Uterus (tissue), 2 donors: Measurements from ENCODE around the gene CNPY1.

Experiments used
- POLR2A ChIP-seq, 2 donors: fragments of 450-650 bp; IDR thresholded peaks; one replicate each; pipeline ENCODE4 v1.6.1; 2016; ENCODE audit warnings: antibody characterized with exemption in 2 of 2, mild to moderate bottlenecking in 1 of 2, moderate library complexity in 1 of 2
- TF ChIP-seq, protein P1 (sequence below), 4 experiments: fragments of 200-600 bp in 2 of 4; fragments of 450-650 bp in 2 of 4; sonication (generic) in 2 of 4; IDR thresholded peaks; one replicate each; pipeline ENCODE4 v1.5.1; 2016 to 2019; ENCODE audit warnings: antibody characterized with exemption in 4 of 4, mild to moderate bottlenecking in 2 of 4, moderate library complexity in 1 of 4

- TF ChIP-seq, protein P1, sequence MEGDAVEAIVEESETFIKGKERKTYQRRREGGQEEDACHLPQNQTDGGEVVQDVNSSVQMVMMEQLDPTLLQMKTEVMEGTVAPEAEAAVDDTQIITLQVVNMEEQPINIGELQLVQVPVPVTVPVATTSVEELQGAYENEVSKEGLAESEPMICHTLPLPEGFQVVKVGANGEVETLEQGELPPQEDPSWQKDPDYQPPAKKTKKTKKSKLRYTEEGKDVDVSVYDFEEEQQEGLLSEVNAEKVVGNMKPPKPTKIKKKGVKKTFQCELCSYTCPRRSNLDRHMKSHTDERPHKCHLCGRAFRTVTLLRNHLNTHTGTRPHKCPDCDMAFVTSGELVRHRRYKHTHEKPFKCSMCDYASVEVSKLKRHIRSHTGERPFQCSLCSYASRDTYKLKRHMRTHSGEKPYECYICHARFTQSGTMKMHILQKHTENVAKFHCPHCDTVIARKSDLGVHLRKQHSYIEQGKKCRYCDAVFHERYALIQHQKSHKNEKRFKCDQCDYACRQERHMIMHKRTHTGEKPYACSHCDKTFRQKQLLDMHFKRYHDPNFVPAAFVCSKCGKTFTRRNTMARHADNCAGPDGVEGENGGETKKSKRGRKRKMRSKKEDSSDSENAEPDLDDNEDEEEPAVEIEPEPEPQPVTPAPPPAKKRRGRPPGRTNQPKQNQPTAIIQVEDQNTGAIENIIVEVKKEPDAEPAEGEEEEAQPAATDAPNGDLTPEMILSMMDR (IDR thresholded peaks at IDR 0.05) = no peak
- TF ChIP-seq POLR2A (IDR thresholded peaks at IDR 0.05) = no peak
Observed at GRCh38 chr7:155488483-155489127, 57.8 kb downstream of the CNPY1 start.
